T-cell (primary cell): ENCODE results near the gene GPS2. TPM values are rescaled to one million over a fixed set of nuclear protein-coding genes. Genes with fewer than 3 reads are reported as not detected.

Experiments used
- ATAC-seq, 4 experiments: fragments of 200-7000 bp in 3 of 4; fragments of 150-1000 bp in 1 of 4; cut with Tn5 transposase; replicated peaks in 1 of 4; 1 replicate in 3 of 4; 2 replicates in 1 of 4; pipeline ENCODE4 v1.10.0; 2021; ENCODE audit warnings: moderate library complexity in 3 of 4, mild to moderate bottlenecking in 2 of 4, moderate number of reproducible peaks in 1 of 4
- CTCF ChIA-PET, 2 donors: fragments of 300-600 bp; sonication (Branson Sonifier 250); formaldehyde crosslinking; loops; one replicate each; lab custom pipeline; 2022; ENCODE audit warnings: antibody characterized with exemption in 2 of 2; lab: Charles Lee
- POLR2A ChIA-PET, 2 donors: fragments of 300-600 bp; sonication (Branson Sonifier 250); formaldehyde crosslinking; loops; one replicate each; lab custom pipeline; 2022; ENCODE audit warnings: antibody characterized with exemption in 2 of 2; lab: Charles Lee
- DNase-seq, 35 experiments: peaks; one replicate each; pipeline versions ENCODE4 v3.0.0 to v3.0.0-alpha.2; 2013 to 2023
- H3K27ac ChIP-seq: one replicate; pipeline ENCODE4 v1.5.1; 2013; ENCODE audit warnings: low read length
- H3K27me3 ChIP-seq, 2 experiments: replicated peaks in 1 of 2; 1 replicate in 1 of 2; 2 replicates in 1 of 2; pipeline versions ENCODE4 v1.6.1 to v1.7.0; 2013; ENCODE audit warnings: low read length in 1 of 2, mixed read lengths in 1 of 2; ENCODE audit not compliant: control insufficient read depth in 2 of 2, insufficient read depth in 2 of 2; ENCODE audit errors: extremely low read depth in 1 of 2
- H3K36me3 ChIP-seq, 2 donors: 1 replicate in 1 of 2; 2 replicates in 1 of 2; pipeline versions ENCODE4 v1.6.1 to v1.7.0; 2013; ENCODE audit warnings: low read length in 1 of 2; ENCODE audit not compliant: control insufficient read depth in 2 of 2, insufficient read depth in 1 of 2; ENCODE audit errors: extremely low read depth in 1 of 2
- H3K4me1 ChIP-seq, 2 experiments: 1 replicate in 1 of 2; 2 replicates in 1 of 2; pipeline versions ENCODE4 v1.6.1 to v1.7.0; 2013; ENCODE audit warnings: low read length in 2 of 2, mixed read lengths in 1 of 2; ENCODE audit not compliant: insufficient read depth in 2 of 2, control insufficient read depth in 1 of 2; ENCODE audit errors: extremely low read depth in 1 of 2
- H3K4me3 ChIP-seq, 2 donors: 1 replicate in 1 of 2; 2 replicates in 1 of 2; pipeline versions ENCODE4 v1.5.1 to v1.7.0; 2013; ENCODE audit warnings: mild to moderate bottlenecking in 2 of 2, low read length in 1 of 2, moderate library complexity in 1 of 2; ENCODE audit not compliant: control insufficient read depth in 1 of 2; ENCODE audit errors: extremely low read depth in 1 of 2
- H3K9me3 ChIP-seq: 2 replicates; pipeline ENCODE4 v1.7.0; 2013
- H3K27ac Mint-ChIP-seq, 2 donors: one replicate each; pipeline ENCODE4 v1.8.0; 2020 to 2021; ENCODE audit warnings: mild to moderate bottlenecking in 2 of 2, mixed read lengths in 2 of 2
- H3K27me3 Mint-ChIP-seq, 2 donors: one replicate each; pipeline ENCODE4 v1.8.0; 2021 to 2022; ENCODE audit warnings: mixed read lengths in 2 of 2
- H3K36me3 Mint-ChIP-seq: one replicate; pipeline ENCODE4 v1.8.0; 2021; ENCODE audit warnings: mixed read lengths
- H3K4me1 Mint-ChIP-seq, 3 donors: one replicate each; pipeline ENCODE4 v1.8.0; 2020 to 2022; ENCODE audit warnings: mixed read lengths in 3 of 3, mild to moderate bottlenecking in 1 of 3
- H3K4me3 Mint-ChIP-seq, 3 donors: one replicate each; pipeline ENCODE4 v1.8.0; 2020 to 2022; ENCODE audit warnings: mild to moderate bottlenecking in 3 of 3, mixed read lengths in 3 of 3, moderate library complexity in 3 of 3
- H3K9me3 Mint-ChIP-seq, 3 donors: one replicate each; pipeline ENCODE4 v1.8.0; 2020 to 2022; ENCODE audit warnings: mixed read lengths in 3 of 3
- WGBS: methylation state at CpG from one replicate; pipeline ENCODE4 v1.1.5; 2013; ENCODE audit warnings: missing lambda C conversion rate; ENCODE audit not compliant: insufficient coverage; 5-methylcytosine and 5-hydroxymethylcytosine counted together
- total RNA-seq, 35 experiments: library from RNA in 6 of 35; stranded (reverse) in 6 of 35; fragments of 120-200 nt in 1 of 35; gene quantifications; one replicate each; pipeline versions ENCODE4 v1.2.1 to v1.2.4 and lab custom pipeline; 2013 to 2026

Gene GPS2
- total RNA-seq, 5 donors from 2014 or later (not counting 1 experiment from before 2014, with no cell fraction given), result 114 to 129 (median 125) TPM

DNA sequence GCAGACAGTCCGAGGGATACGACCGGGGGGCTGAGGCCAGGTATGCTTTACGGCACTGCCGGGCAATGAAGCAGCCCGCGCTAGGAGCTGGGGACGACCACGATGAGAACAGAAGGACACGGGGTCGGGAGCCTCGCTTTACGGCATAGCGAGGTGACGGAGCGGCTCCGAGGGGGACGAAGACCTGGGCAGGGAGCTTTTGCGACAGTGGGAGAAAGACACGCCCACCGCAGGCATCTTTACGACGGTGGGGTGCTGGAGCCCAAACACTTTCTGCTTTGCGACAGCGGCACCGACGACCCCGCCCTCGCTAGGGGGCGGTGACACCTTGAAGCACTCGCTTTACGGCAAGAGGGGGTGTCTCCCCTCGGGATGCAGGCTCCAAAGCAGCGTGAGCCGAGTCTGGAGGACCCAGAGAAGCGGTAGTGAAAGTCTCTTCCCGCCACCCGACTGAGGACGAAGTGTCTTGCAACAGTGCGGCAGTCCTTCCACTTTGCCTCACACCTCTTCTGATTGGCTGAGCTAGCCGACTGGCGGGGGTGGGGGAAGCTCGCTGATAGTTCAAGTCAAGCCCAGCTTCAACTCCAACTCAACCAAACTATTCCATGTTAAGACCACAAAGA, 14.3 kb upstream of the GPS2 start:
- DNase-seq (peak; percentile 91 to 99 (median 96)), ATAC-seq (peak; percentile 66 to 80 (median 71))
- peak overlapping the region; percentile 92 to 99 for H3K4me3 ChIP-seq
- H3K27me3 ChIP-seq, result no peaks in the 10 kb centered on the region
- peak overlapping the region; percentile 90 for H3K27ac ChIP-seq
- peaks cover 44 to 48% (median 45%) of the 10 kb centered on the region in 3 donors for H3K4me1 Mint-ChIP-seq
- no peaks in the 10 kb centered on the region for H3K27me3 Mint-ChIP-seq
- H3K36me3 ChIP-seq, result peaks cover 9 to 23% of the 10 kb centered on the region in 2 donors
- H3K9me3 ChIP-seq, result no peaks in the 10 kb centered on the region
- ChIA-PET CTCF (interaction anchor here in 1 of 2 donors (0.5 to 1.6 kb wide), 15 partner anchors 9 to 357 kb away, joined by 3 to 8 read pairs (median 3); partner anchors contain the start of genes GABARAP, GPS2, POLR2A and TMEM102), POLR2A (interaction anchor here (0.5 to 1.3 kb wide), 8 partner anchors 13 to 275 kb away, joined by 3 to 7 read pairs (median 4); partner anchors contain the start of genes MPDU1 (in 1 of the 2) and TMEM102 (in 1 of the 2))
- H3K36me3 Mint-ChIP-seq, result peaks cover 2% of the 10 kb centered on the region
- H3K4me1 ChIP-seq, result peaks cover 11 to 56% of the 10 kb centered on the region in 2 experiments
- 0% methylated on average over 38 of the region's 43 CpGs for WGBS
- peak overlapping the region; percentile 94 to 95 (median 94) for H3K4me3 Mint-ChIP-seq
- H3K27ac Mint-ChIP-seq, result peak overlapping the region; percentile 98
- no peaks in the 10 kb centered on the region for H3K9me3 Mint-ChIP-seq

DNA sequence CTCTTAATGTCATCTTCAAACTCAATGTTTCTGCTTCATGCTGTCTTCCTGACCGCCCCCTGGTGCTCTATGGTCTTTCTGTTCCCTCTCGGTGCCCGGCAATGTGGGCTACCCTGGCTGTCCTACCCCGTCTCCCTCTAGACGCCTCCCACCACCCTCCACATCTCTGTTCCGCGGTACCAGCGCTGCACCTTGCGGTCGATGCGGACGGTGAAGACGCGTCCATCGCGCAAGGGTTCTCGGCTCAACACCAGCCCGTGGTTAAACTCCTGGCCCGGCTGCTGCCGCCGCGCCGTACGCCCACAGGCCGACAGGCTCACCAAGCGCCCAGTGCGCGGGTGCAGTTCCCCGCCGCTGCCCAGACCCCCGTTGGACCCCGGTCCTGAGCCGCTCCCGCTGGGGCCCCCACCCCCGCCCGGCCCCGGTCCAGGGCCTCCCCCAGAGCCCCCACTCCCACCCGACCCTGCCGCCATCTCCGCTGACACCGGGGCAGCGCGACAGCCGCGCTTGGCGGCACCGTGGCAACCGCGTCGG, 13.7 kb upstream of the GPS2 start, which contains the start of gene NEURL4:
TSS of gene NEURL4 (minus strand) at position 496 of the 534 bp plus-strand sequence. CDS start at position 473, 23 bp downstream.
- under 1% methylated on average over 42 of the region's 50 CpGs for WGBS
- H3K9me3 ChIP-seq, result no peaks in the 10 kb centered on the region
- peak within 1 kb of the TSS; percentile 94 to 95 (median 94) for H3K4me3 Mint-ChIP-seq
- H3K27ac Mint-ChIP-seq, result peak within 1 kb of the TSS; percentile 98
- H3K27ac ChIP-seq, result peak within 1 kb of the TSS; percentile 90
- H3K36me3 Mint-ChIP-seq, result peaks cover 2% of the 10 kb centered on the region
- peak in 6 of 35 experiments; percentile 14 to 56 (median 22) for DNase-seq
- no peaks in the 10 kb centered on the region for H3K27me3 ChIP-seq
- ChIA-PET POLR2A (interaction anchor here (0.6 to 1.3 kb wide), 2 partner anchors 8 to 254 kb away, joined by 3 to 5 read pairs; partner anchors contain the start of gene MPDU1 (in 1 of the 2)), CTCF (interaction anchor here (0.9 to 1.6 kb wide), 7 partner anchors 8 to 358 kb away, joined by 3 to 8 read pairs (median 6); partner anchors contain the start of genes ACAP1 (in 1 of the 2), GPS2 (in 1 of the 2), TMEM102 (in 1 of the 2) and TP53 (in 1 of the 2))
- no peaks in the 10 kb centered on the region for H3K9me3 Mint-ChIP-seq
- peak; percentile 65 to 73 (median 68) for ATAC-seq
- H3K4me1 ChIP-seq, result peaks cover 11 to 56% of the 10 kb centered on the region in 2 experiments
- no peaks in the 10 kb centered on the region for H3K27me3 Mint-ChIP-seq
- peak within 1 kb of the TSS; percentile 92 to 99 for H3K4me3 ChIP-seq
- peaks cover 42 to 51% (median 47%) of the 10 kb centered on the region in 3 donors for H3K4me1 Mint-ChIP-seq
- H3K36me3 ChIP-seq, result peaks cover 9 to 28% of the 10 kb centered on the region in 2 donors

- H3K27ac Mint-ChIP-seq, result peak overlapping the region; percentile 85 to 86
- POLR2A ChIA-PET, result interaction anchor here in 1 of 2 donors (0.6 kb wide), 1 partner anchor 9 kb away, joined by 3 read pairs; no protein-coding TSS in a partner anchor
- Histone ChIP-seq H3K27me3 (no peaks in the 10 kb centered on the region), H3K4me3 (no peak overlapping the region), H3K36me3 (peaks cover 13 to 37% of the 10 kb centered on the region in 2 donors), H3K27ac (peak overlapping the region; percentile 16), H3K4me1 (peaks cover 11 to 50% of the 10 kb centered on the region in 2 experiments), H3K9me3 (no peaks in the 10 kb centered on the region)
- H3K4me1 Mint-ChIP-seq, result peaks cover 34 to 47% (median 42%) of the 10 kb centered on the region in 3 donors
- no peaks in the 10 kb centered on the region for H3K9me3 Mint-ChIP-seq
- peaks cover 2% of the 10 kb centered on the region for H3K36me3 Mint-ChIP-seq
- no peaks in the 10 kb centered on the region for H3K27me3 Mint-ChIP-seq
- no peak for DNase-seq
- CTCF ChIA-PET, result interaction anchor here in 1 of 2 donors (1.0 kb wide), 1 partner anchor 8 kb away, joined by 3 read pairs; the partner anchor contains the start of gene ACAP1
- WGBS, result 100% methylated on average over 1 of the region's 1 CpG
- no peak for ATAC-seq
- H3K4me3 Mint-ChIP-seq, result peak overlapping the region; percentile 83 to 95 (median 94)
Measured at GRCh38 chr17:7328009-7328408, 12.8 kb upstream of the GPS2 start.

DNA sequence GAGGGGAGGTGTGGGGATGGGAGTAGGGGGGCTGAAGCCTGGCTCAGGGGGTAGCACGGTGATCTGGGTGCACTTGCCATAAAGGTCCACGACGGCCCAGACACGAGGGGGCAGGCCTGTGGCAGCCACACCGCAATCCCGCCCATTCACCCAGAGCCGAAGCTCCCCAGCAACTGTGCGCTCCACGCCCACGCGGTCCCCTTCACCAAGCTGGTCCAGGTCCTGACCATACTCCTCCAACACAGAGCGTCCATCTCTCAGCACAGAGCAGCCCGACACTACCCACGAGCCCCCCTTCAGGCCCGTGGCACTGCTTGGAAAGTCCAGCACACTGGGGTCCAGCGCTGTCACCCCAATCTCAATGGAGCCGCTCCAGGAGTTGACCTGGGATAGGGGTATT, 12.3 kb upstream of the GPS2 start:
- no peaks in the 10 kb centered on the region for H3K9me3 ChIP-seq
- no peak for DNase-seq
- no peak overlapping the region for H3K4me3 ChIP-seq
- 94% methylated on average over 11 of the region's 17 CpGs for WGBS
- no peak for ATAC-seq
- H3K27me3 ChIP-seq, result no peaks in the 10 kb centered on the region
- Mint-ChIP-seq H3K27ac (no peak overlapping the region), H3K4me1 (peaks cover 29 to 43% (median 37%) of the 10 kb centered on the region in 3 donors), H3K36me3 (peaks cover 4% of the 10 kb centered on the region), H3K9me3 (no peaks in the 10 kb centered on the region), H3K4me3 (peak overlapping the region in 2 of 3 donors; percentile 83 to 94), H3K27me3 (no peaks in the 10 kb centered on the region)
- ChIA-PET CTCF (no interaction called here), POLR2A (no interaction called here)
- H3K36me3 ChIP-seq, result peaks cover 15 to 42% of the 10 kb centered on the region in 2 donors
- peaks cover 11 to 46% of the 10 kb centered on the region in 2 experiments for H3K4me1 ChIP-seq
- no peak overlapping the region for H3K27ac ChIP-seq

DNA sequence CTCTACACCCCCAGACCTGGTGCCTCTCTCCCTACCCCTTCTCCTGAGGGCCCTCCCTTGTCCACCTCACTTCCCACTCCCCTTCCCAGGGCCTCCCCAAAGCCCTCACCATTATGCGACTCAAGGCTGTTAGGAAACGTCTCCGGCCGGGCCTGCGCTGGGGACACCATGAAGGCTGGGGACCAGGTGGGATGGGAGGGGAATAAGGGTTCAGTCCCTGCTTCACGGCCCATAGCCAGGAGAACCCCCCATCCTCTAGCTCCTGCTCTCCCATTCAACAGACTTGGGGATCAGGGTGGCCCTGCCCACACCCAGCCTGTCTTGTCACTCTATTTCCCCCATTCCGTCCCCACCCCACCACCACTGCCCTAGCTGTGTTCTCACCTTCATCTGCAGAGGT, 11.9 kb upstream of the GPS2 start:
- CTCF ChIA-PET, result interaction anchor here in 1 of 2 donors (0.8 kb wide), 1 partner anchor 10 kb away, joined by 5 read pairs; no protein-coding TSS in a partner anchor
- no peak for DNase-seq
- WGBS, result 100% methylated on average over 1 of the region's 7 CpGs

DNA sequence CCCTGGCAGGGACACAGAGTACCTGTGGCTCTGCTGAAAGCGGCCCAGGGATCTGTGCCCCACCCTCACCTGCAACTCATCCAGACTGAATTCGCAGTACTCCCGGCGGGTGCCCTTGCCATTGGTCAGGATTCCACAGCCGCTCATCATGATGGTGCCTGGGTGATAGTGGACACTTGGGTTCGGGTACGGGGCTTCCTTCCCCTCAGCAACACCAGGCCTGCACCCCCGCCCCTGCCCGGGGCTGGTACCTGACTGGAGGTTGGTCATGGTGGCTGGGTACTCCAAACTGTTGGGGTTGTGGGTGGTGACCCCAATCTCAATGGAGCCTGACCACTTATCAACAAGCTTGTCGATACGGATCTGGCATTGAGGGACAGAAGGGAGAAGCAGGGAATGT, 11.0 kb upstream of the GPS2 start:
- ChIA-PET CTCF (interaction anchor here in 1 of 2 donors (0.8 kb wide), 1 partner anchor 11 kb away, joined by 5 read pairs; no protein-coding TSS in a partner anchor), POLR2A (interaction anchor here in 1 of 2 donors (0.5 kb wide), 1 partner anchor 20 kb away, joined by 9 read pairs; no protein-coding TSS in a partner anchor)
- H3K27ac ChIP-seq, result no peak overlapping the region
- H3K27me3 ChIP-seq, result no peaks in the 10 kb centered on the region
- peaks cover 25 to 55% of the 10 kb centered on the region in 2 donors for H3K36me3 ChIP-seq
- H3K9me3 ChIP-seq, result no peaks in the 10 kb centered on the region
- H3K4me1 ChIP-seq, result peaks cover 2 to 37% of the 10 kb centered on the region in 2 experiments
- no peaks in the 10 kb centered on the region for H3K9me3 Mint-ChIP-seq
- H3K4me3 Mint-ChIP-seq, result no peak overlapping the region
- no peak overlapping the region for H3K4me3 ChIP-seq
- H3K27ac Mint-ChIP-seq, result no peak overlapping the region
- H3K27me3 Mint-ChIP-seq, result no peaks in the 10 kb centered on the region
- ATAC-seq (no peak), DNase-seq (no peak)
- whole genome bisulfite sequencing, result no CpG with 5 or more reads among the region's 11 CpGs
- peaks cover 15% of the 10 kb centered on the region for H3K36me3 Mint-ChIP-seq
- H3K4me1 Mint-ChIP-seq, result peaks cover 25 to 39% (median 31%) of the 10 kb centered on the region in 3 donors

More for the DNA sequence above, 11.9 kb upstream of the GPS2 start:
- no peaks in the 10 kb centered on the region for H3K9me3 Mint-ChIP-seq
- H3K4me3 Mint-ChIP-seq, result no peak overlapping the region
- Histone ChIP-seq H3K27me3 (no peaks in the 10 kb centered on the region), H3K4me3 (no peak overlapping the region), H3K9me3 (no peaks in the 10 kb centered on the region), H3K4me1 (peaks cover 6 to 42% of the 10 kb centered on the region in 2 experiments), H3K27ac (no peak overlapping the region), H3K36me3 (peaks cover 19 to 46% of the 10 kb centered on the region in 2 donors)
- POLR2A ChIA-PET, result no interaction called here
- H3K27me3 Mint-ChIP-seq, result no peaks in the 10 kb centered on the region
- peaks cover 8% of the 10 kb centered on the region for H3K36me3 Mint-ChIP-seq
- no peak overlapping the region for H3K27ac Mint-ChIP-seq
- no peak for ATAC-seq
- peaks cover 25 to 39% (median 32%) of the 10 kb centered on the region in 3 donors for H3K4me1 Mint-ChIP-seq
